Measurements from ENCODE around the gene SGCD.
"Not testable (repeated sequence)": the region's sequence is repeated elsewhere in the genome, so short reads cannot be mapped to it uniquely, and the experiment has no call there.

Gene SGCD

GRCh38 chr5:156570615-156571014 is 243.7 kb downstream of the SGCD start:
- DNase-seq (ENCODE audit: low spot score): no peak

- DNase-seq (ENCODE audit: low spot score): no peak
Observed at GRCh38 chr5:156581725-156582124, 254.8 kb downstream of the SGCD start.

- no peak for DNase-seq (ENCODE audit: low spot score)
Observed at GRCh38 chr5:156582193-156582598, 255.2 kb downstream of the SGCD start.

GRCh38 chr5:156584871-156585270 is 257.9 kb downstream of the SGCD start:
- no peak for DNase-seq (ENCODE audit: low spot score)

- DNase-seq (ENCODE audit: low spot score): no peak
Observed at GRCh38 chr5:156585999-156586398, 259.0 kb downstream of the SGCD start.

- DNase-seq (ENCODE audit: low spot score): no peak
Observed at GRCh38 chr5:156587012-156587411, 260.0 kb downstream of the SGCD start.

- no peak for DNase-seq (ENCODE audit: low spot score)
Observed at GRCh38 chr5:156588306-156588705, 261.3 kb downstream of the SGCD start.

- no peak for DNase-seq (ENCODE audit: low spot score)
Observed at GRCh38 chr5:156589104-156589945, 262.4 kb downstream of the SGCD start.

GRCh38 chr5:156589946-156590216 is 262.9 kb downstream of the SGCD start:
- no peak for DNase-seq (ENCODE audit: low spot score)

- DNase-seq (ENCODE audit: low spot score): no peak
Observed at GRCh38 chr5:156590978-156591377, 264.0 kb downstream of the SGCD start.

GRCh38 chr5:156591631-156592030 is 264.7 kb downstream of the SGCD start:
- DNase-seq (ENCODE audit: low spot score): no peak

GRCh38 chr5:156593546-156593945 is 266.6 kb downstream of the SGCD start:
- no peak for DNase-seq (ENCODE audit: low spot score)

- DNase-seq (ENCODE audit: low spot score): no peak
Observed at GRCh38 chr5:156594406-156594805, 267.4 kb downstream of the SGCD start.

- no peak for DNase-seq (ENCODE audit: low spot score)
Observed at GRCh38 chr5:156595132-156595787, 268.3 kb downstream of the SGCD start.

- DNase-seq (ENCODE audit: low spot score): no peak
Observed at GRCh38 chr5:156597276-156597675, 270.3 kb downstream of the SGCD start.

GRCh38 chr5:156598964-156599363 is 272.0 kb downstream of the SGCD start:
- DNase-seq (ENCODE audit: low spot score): no peak

- not testable (repeated sequence) for DNase-seq (ENCODE audit: low spot score)
Observed at GRCh38 chr5:156610582-156610981, 283.6 kb downstream of the SGCD start.

GRCh38 chr5:156615901-156616300 is 288.9 kb downstream of the SGCD start:
- no peak for DNase-seq (ENCODE audit: low spot score)

- DNase-seq (ENCODE audit: low spot score): no peak
Observed at GRCh38 chr5:156617426-156617825, 290.5 kb downstream of the SGCD start.

GRCh38 chr5:156618601-156619000 is 291.6 kb downstream of the SGCD start:
- no peak for DNase-seq (ENCODE audit: low spot score)

GRCh38 chr5:156621719-156622118 is 294.8 kb downstream of the SGCD start:
- DNase-seq (ENCODE audit: low spot score): no peak

- no peak for DNase-seq (ENCODE audit: low spot score)
Observed at GRCh38 chr5:156623381-156624040, 296.5 kb downstream of the SGCD start.

GRCh38 chr5:156624686-156625085 is 297.7 kb downstream of the SGCD start:
- DNase-seq (ENCODE audit: low spot score): no peak

Data from LoVo (cell line).